GM12878 (cell line): ENCODE data around the gene PCNX1. TPM values are rescaled to one million over a fixed set of nuclear protein-coding genes. Genes with fewer than 3 reads are reported as not detected.
A peak's percentile ranks its signal among the peaks of the same experiment; 100 is the strongest.

Experiments used
- BMI1 ChIP-seq: fragments of 450-650 bp; IDR thresholded peaks from 2 replicates; pipeline ENCODE4 v1.6.1; 2016; ENCODE audit warnings: mild to moderate bottlenecking, moderate library complexity, borderline replicate concordance
- CHD4 ChIP-seq: fragments of 200-600 bp; sonication (generic); IDR thresholded peaks from 2 replicates; pipeline ENCODE4 v1.6.1; 2016; ENCODE audit warnings: mild to moderate bottlenecking
- CREM ChIP-seq: IDR thresholded peaks from 2 replicates; pipeline ENCODE4 v1.6.1; 2014; ENCODE audit warnings: antibody characterized with exemption, low read depth
- EGR1 ChIP-seq, 2 experiments: IDR thresholded peaks; 1 replicate in 1 of 2; 2 replicates in 1 of 2; pipeline ENCODE4 v1.6.1; 2011 to 2012; ENCODE audit warnings: low read depth in 2 of 2, low read length in 2 of 2, borderline replicate concordance in 1 of 2, mild to moderate bottlenecking in 1 of 2, moderate library complexity in 1 of 2
- ETV6 ChIP-seq, 2 experiments: fragments of 450-650 bp in 1 of 2; IDR thresholded peaks in 1 of 2; conservative IDR thresholded peaks in 1 of 2; 2 replicates each; pipeline ENCODE4 v1.6.1; 2014; ENCODE audit warnings: antibody characterized with exemption in 1 of 2, borderline replicate concordance in 1 of 2, low read depth in 1 of 2, mild to moderate bottlenecking in 1 of 2, moderate library complexity in 1 of 2
- EZH2 ChIP-seq: IDR thresholded peaks from 2 replicates; pipeline ENCODE4 v1.6.1; 2012; ENCODE audit warnings: low read depth, mild to moderate bottlenecking, control low read depth, inconsistent platforms, low read length, borderline replicate concordance; ENCODE audit not compliant: control insufficient read depth
- FOS ChIP-seq: IDR thresholded peaks from 3 replicates; pipeline ENCODE4 v1.6.1; 2011; ENCODE audit warnings: borderline replicate concordance; ENCODE audit not compliant: insufficient read length; ENCODE audit errors: extremely low read depth
- IKZF1 ChIP-seq: fragments of 450-650 bp; conservative IDR thresholded peaks from 2 replicates; pipeline ENCODE4 v1.6.1; 2017; ENCODE audit warnings: antibody characterized with exemption, mild to moderate bottlenecking
- JUNB ChIP-seq: IDR thresholded peaks from 2 replicates; pipeline ENCODE4 v1.6.1; 2016; ENCODE audit warnings: antibody characterized with exemption, mild to moderate bottlenecking
- MTA2 ChIP-seq: fragments of 450-650 bp; IDR thresholded peaks from 2 replicates; pipeline ENCODE4 v1.6.1; 2016; ENCODE audit warnings: low read depth, mild to moderate bottlenecking, moderate library complexity
- MTA3 ChIP-seq: IDR thresholded peaks from 2 replicates; pipeline ENCODE4 v1.6.1; 2012; ENCODE audit warnings: low read length, inconsistent platforms, borderline replicate concordance
- NRF1 ChIP-seq: conservative IDR thresholded peaks from 2 replicates; pipeline ENCODE4 v1.6.1; 2011; ENCODE audit warnings: mild to moderate bottlenecking, low read depth, low read length, improper control_type of control experiment
- PAX5 ChIP-seq: IDR thresholded peaks from 2 replicates; pipeline ENCODE4 v1.6.1; 2011; ENCODE audit warnings: low read depth, low read length, borderline replicate concordance
- PML ChIP-seq: IDR thresholded peaks from 2 replicates; pipeline ENCODE4 v1.6.1; 2012; ENCODE audit warnings: low read length, inconsistent platforms
- POLR2AphosphoS5 ChIP-seq: IDR thresholded peaks from 2 replicates; pipeline ENCODE4 v1.6.1; 2011; ENCODE audit warnings: mild to moderate bottlenecking, low read length, inconsistent platforms
- RAD21 ChIP-seq: IDR thresholded peaks from 2 replicates; pipeline ENCODE4 v1.6.1; 2011; ENCODE audit warnings: mild to moderate bottlenecking, low read depth, low read length, moderate library complexity; ENCODE audit not compliant: insufficient read depth
- RELA ChIP-seq: fragments of 450-650 bp; IDR thresholded peaks from 2 replicates; pipeline ENCODE4 v1.8.0; 2014; ENCODE audit warnings: borderline replicate concordance; ENCODE audit not compliant: partially characterized antibody
- RFX5 ChIP-seq: IDR thresholded peaks from 2 replicates; pipeline ENCODE4 v1.6.1; 2011; ENCODE audit warnings: low read depth, low read length, improper control_type of control experiment
- RUNX3 ChIP-seq: IDR thresholded peaks from 2 replicates; pipeline ENCODE4 v1.6.1; 2012; ENCODE audit warnings: low read length, inconsistent platforms
- SIN3A ChIP-seq: IDR thresholded peaks from 2 replicates; pipeline ENCODE4 v1.6.1; 2012; ENCODE audit warnings: low read depth, low read length, improper control_type of control experiment
- SMARCA5 ChIP-seq: fragments of 450-650 bp; IDR thresholded peaks from 2 replicates; pipeline ENCODE4 v1.6.1; 2017; ENCODE audit warnings: mild to moderate bottlenecking
- SRF ChIP-seq, 2 experiments: IDR thresholded peaks; 2 replicates each; pipeline ENCODE4 v1.6.1; 2011; ENCODE audit warnings: low read depth in 2 of 2, low read length in 2 of 2, mild to moderate bottlenecking in 1 of 2, moderate library complexity in 1 of 2
- ZNF217 ChIP-seq: fragments of 450-650 bp; IDR thresholded peaks from 2 replicates; pipeline ENCODE4 v1.6.1; 2017; ENCODE audit warnings: antibody characterized with exemption, mild to moderate bottlenecking
- ZNF24 ChIP-seq: fragments of 450-650 bp; IDR thresholded peaks from 2 replicates; pipeline ENCODE4 v1.6.1; 2017; ENCODE audit warnings: antibody characterized with exemption, mild to moderate bottlenecking
- polyA plus RNA-seq, 11 experiments: library from polyadenylated mRNA; depleted of rRNA in 4 of 11; unstranded in 6 of 11; stranded (reverse) in 5 of 11; fragments of >200 nt; fragmentation: Nextera tagmentation in 4 of 11; fragmentation: Illumina TruSeq in 1 of 11; extraction: Ambion mirVana in 4 of 11; extraction: Trizol in 1 of 11; gene quantifications; 1 replicate in 1 of 11; 2 replicates in 10 of 11; pipeline versions ENCODE4 v1.2.1 to v1.2.3, GENCODE V29; 2011 to 2016; ENCODE audit warnings: inconsistent platforms in 2 of 11, missing spikeins in 2 of 11, low read depth in 1 of 11
- total RNA-seq, 4 experiments: library from RNA; depleted of rRNA in 3 of 4; stranded (reverse); fragments of >200 nt in 3 of 4; fragmentation: Illumina TruSeq in 1 of 4; extraction: Trizol in 1 of 4; gene quantifications; 2 replicates each; pipeline versions ENCODE4 v1.2.1 to v1.2.3, GENCODE V29; 2013 to 2021
- TF ChIP-seq, protein P1 (sequence below): IDR thresholded peaks from 2 replicates; pipeline ENCODE4 v1.6.1; 2011; ENCODE audit warnings: low read depth, mild to moderate bottlenecking, low read length, moderate library complexity, borderline replicate concordance; ENCODE audit errors: extremely low read depth
- TF ChIP-seq, protein P2 (sequence below): fragments of 150-350 bp; IDR thresholded peaks from 2 replicates; pipeline ENCODE4 v1.6.1; 2014; ENCODE audit warnings: mild to moderate bottlenecking, low read depth, low read length
- TF ChIP-seq, protein P3 (sequence below): fragments of 450-650 bp; IDR thresholded peaks from 2 replicates; pipeline ENCODE4 v1.6.1; 2017; ENCODE audit warnings: mild to moderate bottlenecking, moderate library complexity

PCNX1 gene
- total and polyA plus RNA-seq, 10 of the 15 experiments (the other 5 are each of a cell fraction or from before 2014, with no cell fraction given) = 4.6 to 53.9 (median 20.5) TPM

DNA sequence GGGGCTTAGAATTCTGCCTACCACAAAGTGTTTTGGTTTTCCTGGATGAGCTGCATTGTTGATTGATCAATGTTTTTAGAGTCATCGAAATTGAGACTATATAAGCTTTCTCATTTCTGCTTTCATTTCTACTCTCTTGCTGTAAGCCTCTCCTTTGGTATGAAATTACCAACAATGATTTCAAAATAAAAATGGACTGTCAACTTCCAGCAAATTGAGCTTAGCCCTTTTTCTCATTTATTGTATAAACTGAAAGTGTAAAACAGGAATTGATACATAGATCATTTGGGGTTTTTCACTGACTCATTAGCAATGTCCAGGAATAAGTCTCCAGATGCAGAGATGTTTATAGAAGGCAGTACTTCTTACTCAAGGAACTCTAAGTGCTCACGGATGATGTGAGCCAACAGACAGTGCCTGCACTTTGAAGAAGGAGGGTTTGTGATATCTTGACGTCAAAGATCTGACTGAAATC, 20.0 kb upstream of the PCNX1 start (continued):
- TF ChIP-seq, protein P1, sequence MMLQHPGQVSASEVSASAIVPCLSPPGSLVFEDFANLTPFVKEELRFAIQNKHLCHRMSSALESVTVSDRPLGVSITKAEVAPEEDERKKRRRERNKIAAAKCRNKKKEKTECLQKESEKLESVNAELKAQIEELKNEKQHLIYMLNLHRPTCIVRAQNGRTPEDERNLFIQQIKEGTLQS = no peak
- TF ChIP-seq NRF1 (no peak), SRF (IDR thresholded peaks at IDR 0.05; ENCODE audit: low read depth in 2 of 2, low read length in 2 of 2) (no peak), SMARCA5 (no peak), RELA (no peak), ETV6 (conservative IDR thresholded peaks at IDR 0.05 in 1 of 2, IDR thresholded peaks at IDR 0.05 in 1 of 2; ENCODE audit: borderline replicate concordance in 1 of 2, low read depth in 1 of 2) (peak in 1 of 2 experiments; percentile 67; a peak in 1 of 4 replicates), RUNX3 (no peak; the same call in 1 of the 2 replicates), SIN3A (no peak), BMI1 (no peak), CHD4 (no peak), PML (peak; percentile 70; the same call in 1 of the 2 replicates), EZH2 (no peak), ZNF217 (no peak), MTA3 (peak; percentile 15; the same call in 1 of the 2 replicates), POLR2AphosphoS5 (no peak), PAX5 (no peak), MTA2 (peak; percentile 53; the same call in 1 of the 2 replicates), IKZF1 (no peak; the same call in none of the 2 replicates), FOS (no peak), RAD21 (no peak), ZNF24 (no peak), JUNB (peak; percentile 78), CREM (peak; percentile 78), EGR1 (IDR thresholded peaks at IDR 0.05; ENCODE audit: borderline replicate concordance in 1 of 2, low read depth in 2 of 2, low read length in 2 of 2) (no peak), RFX5 (no peak)
- TF ChIP-seq, protein P2, sequence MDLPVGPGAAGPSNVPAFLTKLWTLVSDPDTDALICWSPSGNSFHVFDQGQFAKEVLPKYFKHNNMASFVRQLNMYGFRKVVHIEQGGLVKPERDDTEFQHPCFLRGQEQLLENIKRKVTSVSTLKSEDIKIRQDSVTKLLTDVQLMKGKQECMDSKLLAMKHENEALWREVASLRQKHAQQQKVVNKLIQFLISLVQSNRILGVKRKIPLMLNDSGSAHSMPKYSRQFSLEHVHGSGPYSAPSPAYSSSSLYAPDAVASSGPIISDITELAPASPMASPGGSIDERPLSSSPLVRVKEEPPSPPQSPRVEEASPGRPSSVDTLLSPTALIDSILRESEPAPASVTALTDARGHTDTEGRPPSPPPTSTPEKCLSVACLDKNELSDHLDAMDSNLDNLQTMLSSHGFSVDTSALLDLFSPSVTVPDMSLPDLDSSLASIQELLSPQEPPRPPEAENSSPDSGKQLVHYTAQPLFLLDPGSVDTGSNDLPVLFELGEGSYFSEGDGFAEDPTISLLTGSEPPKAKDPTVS = no peak
- TF ChIP-seq, protein P3, sequence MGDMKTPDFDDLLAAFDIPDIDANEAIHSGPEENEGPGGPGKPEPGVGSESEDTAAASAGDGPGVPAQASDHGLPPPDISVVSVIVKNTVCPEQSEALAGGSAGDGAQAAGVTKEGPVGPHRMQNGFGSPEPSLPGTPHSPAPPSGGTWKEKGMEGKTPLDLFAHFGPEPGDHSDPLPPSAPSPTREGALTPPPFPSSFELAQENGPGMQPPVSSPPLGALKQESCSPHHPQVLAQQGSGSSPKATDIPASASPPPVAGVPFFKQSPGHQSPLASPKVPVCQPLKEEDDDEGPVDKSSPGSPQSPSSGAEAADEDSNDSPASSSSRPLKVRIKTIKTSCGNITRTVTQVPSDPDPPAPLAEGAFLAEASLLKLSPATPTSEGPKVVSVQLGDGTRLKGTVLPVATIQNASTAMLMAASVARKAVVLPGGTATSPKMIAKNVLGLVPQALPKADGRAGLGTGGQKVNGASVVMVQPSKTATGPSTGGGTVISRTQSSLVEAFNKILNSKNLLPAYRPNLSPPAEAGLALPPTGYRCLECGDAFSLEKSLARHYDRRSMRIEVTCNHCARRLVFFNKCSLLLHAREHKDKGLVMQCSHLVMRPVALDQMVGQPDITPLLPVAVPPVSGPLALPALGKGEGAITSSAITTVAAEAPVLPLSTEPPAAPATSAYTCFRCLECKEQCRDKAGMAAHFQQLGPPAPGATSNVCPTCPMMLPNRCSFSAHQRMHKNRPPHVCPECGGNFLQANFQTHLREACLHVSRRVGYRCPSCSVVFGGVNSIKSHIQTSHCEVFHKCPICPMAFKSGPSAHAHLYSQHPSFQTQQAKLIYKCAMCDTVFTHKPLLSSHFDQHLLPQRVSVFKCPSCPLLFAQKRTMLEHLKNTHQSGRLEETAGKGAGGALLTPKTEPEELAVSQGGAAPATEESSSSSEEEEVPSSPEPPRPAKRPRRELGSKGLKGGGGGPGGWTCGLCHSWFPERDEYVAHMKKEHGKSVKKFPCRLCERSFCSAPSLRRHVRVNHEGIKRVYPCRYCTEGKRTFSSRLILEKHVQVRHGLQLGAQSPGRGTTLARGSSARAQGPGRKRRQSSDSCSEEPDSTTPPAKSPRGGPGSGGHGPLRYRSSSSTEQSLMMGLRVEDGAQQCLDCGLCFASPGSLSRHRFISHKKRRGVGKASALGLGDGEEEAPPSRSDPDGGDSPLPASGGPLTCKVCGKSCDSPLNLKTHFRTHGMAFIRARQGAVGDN = no peak
